ENCODE data around the gene MECP2.

- TF ChIP-seq, protein P1, sequence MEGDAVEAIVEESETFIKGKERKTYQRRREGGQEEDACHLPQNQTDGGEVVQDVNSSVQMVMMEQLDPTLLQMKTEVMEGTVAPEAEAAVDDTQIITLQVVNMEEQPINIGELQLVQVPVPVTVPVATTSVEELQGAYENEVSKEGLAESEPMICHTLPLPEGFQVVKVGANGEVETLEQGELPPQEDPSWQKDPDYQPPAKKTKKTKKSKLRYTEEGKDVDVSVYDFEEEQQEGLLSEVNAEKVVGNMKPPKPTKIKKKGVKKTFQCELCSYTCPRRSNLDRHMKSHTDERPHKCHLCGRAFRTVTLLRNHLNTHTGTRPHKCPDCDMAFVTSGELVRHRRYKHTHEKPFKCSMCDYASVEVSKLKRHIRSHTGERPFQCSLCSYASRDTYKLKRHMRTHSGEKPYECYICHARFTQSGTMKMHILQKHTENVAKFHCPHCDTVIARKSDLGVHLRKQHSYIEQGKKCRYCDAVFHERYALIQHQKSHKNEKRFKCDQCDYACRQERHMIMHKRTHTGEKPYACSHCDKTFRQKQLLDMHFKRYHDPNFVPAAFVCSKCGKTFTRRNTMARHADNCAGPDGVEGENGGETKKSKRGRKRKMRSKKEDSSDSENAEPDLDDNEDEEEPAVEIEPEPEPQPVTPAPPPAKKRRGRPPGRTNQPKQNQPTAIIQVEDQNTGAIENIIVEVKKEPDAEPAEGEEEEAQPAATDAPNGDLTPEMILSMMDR (IDR thresholded peaks at IDR 0.05): no peak
- TF ChIP-seq POLR2AphosphoS5 (IDR thresholded peaks at IDR 0.05; ENCODE audit: low read depth, low read length): no peak
- no peak for TF ChIP-seq SIN3A (IDR thresholded peaks at IDR 0.05; ENCODE audit: borderline replicate concordance, insufficient read depth, low read depth, low read length)
Measured at GRCh38 chrX:154032160-154032559, 65.4 kb downstream of the MECP2 start.
